HG02642 (cell line): ENCODE results near the gene TPK1.

Source experiments
- ATAC-seq: cut with Tn5 transposase; IDR thresholded peaks from one replicate; pipeline ENCODE4 v1.9.1; 2021; ENCODE audit warnings: mild to moderate bottlenecking; ENCODE audit not compliant: unreplicated experiment, poor library complexity

Gene TPK1

GRCh38 chr7:144500225-144500624, 335.6 kb downstream of the TPK1 start:
- no peak for ATAC-seq

GRCh38 chr7:144497282-144497681, 338.6 kb downstream of the TPK1 start:
- no peak for ATAC-seq

- ATAC-seq: no peak
Measured at GRCh38 chr7:144494355-144494754, 341.5 kb downstream of the TPK1 start.

- no peak for ATAC-seq
Measured at GRCh38 chr7:144489504-144489903, 346.3 kb downstream of the TPK1 start.

- ATAC-seq: no peak
Measured at GRCh38 chr7:144488977-144489376, 346.9 kb downstream of the TPK1 start.

GRCh38 chr7:144487901-144488300, 348.0 kb downstream of the TPK1 start:
- no peak for ATAC-seq

GRCh38 chr7:144484445-144484844, 351.4 kb downstream of the TPK1 start:
- ATAC-seq: no peak

- no peak for ATAC-seq
Measured at GRCh38 chr7:144483189-144483588, 352.7 kb downstream of the TPK1 start.

- ATAC-seq: no peak
Measured at GRCh38 chr7:144481833-144482232, 354.0 kb downstream of the TPK1 start.

- ATAC-seq: no peak
Measured at GRCh38 chr7:144477348-144477747, 358.5 kb downstream of the TPK1 start.

GRCh38 chr7:144474800-144475615, 360.8 kb downstream of the TPK1 start:
- ATAC-seq: no peak

GRCh38 chr7:144474363-144474762, 361.5 kb downstream of the TPK1 start:
- no peak for ATAC-seq

GRCh38 chr7:144473908-144474307, 361.9 kb downstream of the TPK1 start:
- ATAC-seq: no peak

- ATAC-seq: no peak
Measured at GRCh38 chr7:144470078-144470477, 365.8 kb downstream of the TPK1 start.

GRCh38 chr7:144468990-144469732, 366.7 kb downstream of the TPK1 start:
- no peak for ATAC-seq

GRCh38 chr7:144459635-144460034, 376.2 kb downstream of the TPK1 start:
- ATAC-seq: no peak

GRCh38 chr7:144455040-144455404, 380.8 kb downstream of the TPK1 start:
- ATAC-seq: no peak

- ATAC-seq: no peak
Measured at GRCh38 chr7:144454256-144455039, 381.4 kb downstream of the TPK1 start.

- no peak for ATAC-seq
Measured at GRCh38 chr7:144452064-144452463, 383.8 kb downstream of the TPK1 start.

GRCh38 chr7:144445590-144445989, 390.3 kb downstream of the TPK1 start:
- no peak for ATAC-seq

GRCh38 chr7:144439717-144440205, 396.1 kb downstream of the TPK1 start:
- no peak for ATAC-seq
